HCT116 (cell line): ENCODE results near the gene OR5B21. TPM values are rescaled to one million over a fixed set of nuclear protein-coding genes. Genes with fewer than 3 reads are reported as not detected.

Experiments used
- ATAC-seq: fragments of 200-7000 bp; cut with Tn5 transposase; 2 replicates; pipeline ENCODE4 v1.9.1; 2020; ENCODE audit warnings: mild to moderate bottlenecking, moderate library complexity
- BruUV-seq: library from RNA; stranded (reverse); fragments of 400-500 nt; replicated peaks from 2 replicates; lab custom pipeline; 2021; lab: Mats Ljungman, UMichigan
- CTCF ChIA-PET: fragments of 300-600 bp; sonication (Branson Sonifier 250); formaldehyde crosslinking; loops from one replicate; lab custom pipeline; 2021; ENCODE audit warnings: antibody characterized with exemption; lab: Charles Lee
- POLR2A ChIA-PET: fragments of 300-600, 350-600 bp; sonication (Branson Sonifier 250); formaldehyde crosslinking; loops from one replicate; lab custom pipeline; 2021; ENCODE audit warnings: antibody characterized with exemption; lab: Charles Lee
- RAD21 ChIA-PET, 2 experiments: fragments of 300-600 bp; sonication (Branson Sonifier 250); formaldehyde crosslinking; loops; one replicate each; lab custom pipeline; 2023; ENCODE audit warnings: low total read pairs in 2 of 2; ENCODE audit not compliant: uncharacterized antibody in 2 of 2, unreplicated experiment in 2 of 2, low non-redundant PET in 1 of 2; lab: Charles Lee
- DNase-seq: peaks from one replicate; pipeline ENCODE4 v3.0.0-alpha.2; 2010; ENCODE audit warnings: low read depth, low spot score
- H2AFZ ChIP-seq: fragments of 200-600 bp; shearing (Covaris generic), sonication (generic); 2 replicates; pipeline ENCODE4 v1.6.1; 2017; ENCODE audit warnings: low read depth, mixed run types, mixed read lengths, antibody characterized with exemption, low read length; ENCODE audit not compliant: poor library complexity, severe bottlenecking
- H3K27ac ChIP-seq: 2 replicates; pipeline ENCODE4 v1.5.1; 2012; ENCODE audit warnings: low read depth, low read length
- H3K27me3 ChIP-seq: fragments of 200-600 bp; sonication (generic); 2 replicates; pipeline ENCODE4 v1.6.1; 2016; ENCODE audit warnings: mixed run types, low read length, mixed read lengths; ENCODE audit not compliant: insufficient read depth
- H3K36me3 ChIP-seq, 2 experiments: fragments of 200-500 bp in 1 of 2; fragments of 200-600 bp in 1 of 2; sonication (Bioruptor generic) in 1 of 2; sonication (generic) in 1 of 2; 2 replicates each; pipeline versions ENCODE4 v1.5.1 to v1.6.1; 2014 to 2016; ENCODE audit warnings: low read length in 2 of 2, inconsistent platforms in 1 of 2, mixed read lengths in 1 of 2, mixed run types in 1 of 2; ENCODE audit not compliant: insufficient read depth in 2 of 2, control insufficient read depth in 1 of 2
- H3K4me1 ChIP-seq, 2 experiments: fragments of 200-600 bp in 1 of 2; sonication (generic) in 1 of 2; 2 replicates each; pipeline versions ENCODE4 v1.5.1 to v1.6.1; 2012 to 2017; ENCODE audit warnings: low read length in 2 of 2, inconsistent platforms in 1 of 2, mild to moderate bottlenecking in 1 of 2, mixed read lengths in 1 of 2, mixed run types in 1 of 2, moderate library complexity in 1 of 2; ENCODE audit not compliant: insufficient read depth in 2 of 2, control insufficient read depth in 1 of 2
- H3K4me2 ChIP-seq: fragments of 200-600 bp; sonication (generic); 2 replicates; pipeline ENCODE4 v1.6.1; 2017; ENCODE audit warnings: mixed run types, low read length, mixed read lengths
- H3K4me3 ChIP-seq, 2 experiments: fragments of 200-600 bp in 1 of 2; sonication (generic) in 1 of 2; replicated peaks in 1 of 2; 2 replicates each; pipeline ENCODE4 v1.5.1; 2011 to 2016; ENCODE audit warnings: low read length in 2 of 2, control low read depth in 1 of 2, low read depth in 1 of 2, mild to moderate bottlenecking in 1 of 2, mixed read lengths in 1 of 2, mixed run types in 1 of 2
- H3K79me2 ChIP-seq: fragments of 200-600 bp; sonication (generic); 2 replicates; pipeline ENCODE4 v1.6.1; 2017; ENCODE audit warnings: mild to moderate bottlenecking, mixed run types, low read length, moderate library complexity, mixed read lengths; ENCODE audit not compliant: insufficient read depth
- H3K9ac ChIP-seq: fragments of 200-600 bp; sonication (generic); 2 replicates; pipeline ENCODE4 v1.6.1; 2016; ENCODE audit warnings: low read length, mixed read lengths
- H3K9me2 ChIP-seq: fragments of 200-600 bp; sonication (generic), shearing (Covaris generic); 2 replicates; pipeline ENCODE4 v1.6.1; 2017; ENCODE audit warnings: mixed run types, mild to moderate bottlenecking, moderate library complexity; ENCODE audit not compliant: insufficient read depth
- H3K9me3 ChIP-seq, 2 experiments: fragments of 200-500 bp in 1 of 2; fragments of 200-600 bp in 1 of 2; sonication (Bioruptor generic) in 1 of 2; sonication (generic) in 1 of 2; 2 replicates each; pipeline ENCODE4 v1.6.1; 2014 to 2017; ENCODE audit warnings: low read length in 2 of 2, mixed read lengths in 2 of 2, inconsistent platforms in 1 of 2, low read depth in 1 of 2, mild to moderate bottlenecking in 1 of 2, mixed run types in 1 of 2, moderate library complexity in 1 of 2; ENCODE audit not compliant: control insufficient read depth in 1 of 2, insufficient read depth in 1 of 2
- H4K20me1 ChIP-seq: fragments of 200-600 bp; sonication (generic), shearing (Covaris generic); 2 replicates; pipeline ENCODE4 v1.6.1; 2017; ENCODE audit warnings: mixed run types, mild to moderate bottlenecking, moderate library complexity; ENCODE audit not compliant: insufficient read depth
- CBX3 ChIP-seq: IDR thresholded peaks from 2 replicates; pipeline ENCODE4 v1.6.1; 2012; ENCODE audit warnings: low read depth
- CEBPB ChIP-seq: IDR thresholded peaks from 2 replicates; pipeline ENCODE4 v1.6.1; 2012; ENCODE audit warnings: low read depth
- EGR1 ChIP-seq: IDR thresholded peaks from 2 replicates; pipeline ENCODE4 v1.6.1; 2012; ENCODE audit warnings: low read depth
- ELF1 ChIP-seq: IDR thresholded peaks from 2 replicates; pipeline ENCODE4 v1.6.1; 2012; ENCODE audit warnings: low read depth, borderline replicate concordance
- EZH2 ChIP-seq: fragments of 200-600 bp; sonication (generic); IDR thresholded peaks from 2 replicates; pipeline ENCODE4 v1.6.1; 2017; ENCODE audit warnings: antibody characterized with exemption, mixed run types
- EZH2phosphoT487 ChIP-seq: fragments of 200-600 bp; IDR thresholded peaks from 2 replicates; pipeline ENCODE4 v1.6.1; 2018; ENCODE audit warnings: antibody characterized with exemption, borderline replicate concordance
- FOSL1 ChIP-seq: IDR thresholded peaks from 2 replicates; pipeline ENCODE4 v1.6.1; 2012; ENCODE audit warnings: low read depth
- POLR2A ChIP-seq: IDR thresholded peaks from 2 replicates; pipeline ENCODE4 v1.7.0; 2011; ENCODE audit warnings: borderline replicate concordance; ENCODE audit not compliant: insufficient read depth, insufficient read length; ENCODE audit errors: extremely low read depth
- POLR2AphosphoS5 ChIP-seq: IDR thresholded peaks from 2 replicates; pipeline ENCODE4 v1.6.1; 2011; ENCODE audit warnings: mild to moderate bottlenecking, low read depth, low read length, moderate library complexity
- RAD21 ChIP-seq: IDR thresholded peaks from 2 replicates; pipeline ENCODE4 v1.6.1; 2012; ENCODE audit warnings: low read depth, mild to moderate bottlenecking
- SIN3A ChIP-seq: IDR thresholded peaks from 2 replicates; pipeline ENCODE4 v1.6.1; 2012; ENCODE audit warnings: low read depth
- SP1 ChIP-seq: IDR thresholded peaks from 2 replicates; pipeline ENCODE4 v1.6.1; 2012; ENCODE audit warnings: low read depth
- SRF ChIP-seq: IDR thresholded peaks from 2 replicates; pipeline ENCODE4 v1.6.1; 2012; ENCODE audit warnings: low read depth
- TCF7L2 ChIP-seq: IDR thresholded peaks from 2 replicates; pipeline ENCODE4 v1.7.0; 2011; ENCODE audit warnings: borderline replicate concordance, inconsistent platforms; ENCODE audit not compliant: insufficient read depth, insufficient read length; ENCODE audit errors: extremely low read depth
- YY1 ChIP-seq: IDR thresholded peaks from 2 replicates; pipeline ENCODE4 v1.6.1; 2011; ENCODE audit warnings: low read length, low read depth, moderate library complexity, mild to moderate bottlenecking; ENCODE audit not compliant: insufficient replicate concordance; ENCODE audit errors: extremely low read depth
- ZFX ChIP-seq: fragments of 450-650 bp; IDR thresholded peaks from 2 replicates; pipeline ENCODE4 v1.6.1; 2017
- intact Hi-C: fragments of 100-400 bp; cut with micrococcal nuclease; formaldehyde crosslinking; loops from 2 replicates; pipeline ENCODE4 v1.10.0; 2022
- total RNA-seq: library from RNA; stranded (reverse); gene quantifications from one replicate; pipeline ENCODE4 v1.2.1, GENCODE V29; 2021; ENCODE audit not compliant: unreplicated experiment
- TF ChIP-seq, protein P1 (sequence below): IDR thresholded peaks from 2 replicates; pipeline ENCODE4 v1.6.1; 2011; ENCODE audit warnings: mild to moderate bottlenecking, low read length, moderate library complexity; ENCODE audit not compliant: insufficient replicate concordance; ENCODE audit errors: extremely low read depth
- TF ChIP-seq, protein P2 (sequence below): IDR thresholded peaks from 2 replicates; pipeline ENCODE4 v1.6.1; 2012
- TF ChIP-seq, protein P3 (sequence below), 3 experiments: fragments of 200-600 bp in 1 of 3; sonication (generic) in 1 of 3; IDR thresholded peaks in 2 of 3; conservative IDR thresholded peaks in 1 of 3; 2 replicates each; pipeline ENCODE4 v1.5.1; 2012 to 2017; ENCODE audit warnings: low read depth in 2 of 3, low read length in 2 of 3, antibody characterized with exemption in 1 of 3, borderline replicate concordance in 1 of 3, control low read depth in 1 of 3, mild to moderate bottlenecking in 1 of 3, mixed read lengths in 1 of 3, mixed run types in 1 of 3, moderate library complexity in 1 of 3; ENCODE audit not compliant: insufficient read depth in 1 of 3

Gene OR5B21
- total RNA-seq, 1 experiment from 2014 or later: not detected

DNA sequence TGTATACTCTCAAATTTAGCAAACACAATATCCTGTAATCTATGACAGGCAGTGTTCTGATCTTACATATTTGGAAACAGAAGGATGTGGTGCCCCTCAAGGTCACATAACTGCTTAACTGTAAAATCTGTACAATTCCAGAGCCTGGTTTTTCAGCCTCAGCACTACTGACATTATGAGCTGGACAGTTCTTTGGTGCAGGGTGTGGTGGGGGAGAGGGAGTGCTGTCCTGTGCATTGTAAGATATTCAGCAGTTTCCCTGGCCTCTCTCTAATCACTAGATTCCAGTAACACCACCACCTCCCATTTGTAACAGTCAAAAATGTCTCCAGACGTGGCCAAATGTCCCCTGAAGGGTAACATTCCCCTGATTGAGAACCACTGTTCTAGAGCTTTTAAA, 1.8 kb upstream of the OR5B21 start:
- intact Hi-C loops: loop anchor here (5.0 to 10.0 kb wide), 5 partner anchors 445 to 1052 kb away; partner anchors contain the start of gene SELENOH
- Histone ChIP-seq H2AFZ (no peak overlapping the region), H3K79me2 (no peaks in the 10 kb centered on the region), H3K4me1 (no peaks in the 10 kb centered on the region), H3K4me2 (no peak overlapping the region), H3K27ac (no peak overlapping the region), H3K9me2 (no peaks in the 10 kb centered on the region), H3K27me3 (no peaks in the 10 kb centered on the region), H3K36me3 (no peaks in the 10 kb centered on the region)
- ATAC-seq: no peak
- no peak for DNase-seq
- CTCF ChIA-PET: no interaction called here
- RAD21 ChIA-PET: no interaction called here
- TF ChIP-seq EZH2 (no peak), EZH2phosphoT487 (no peak), ELF1 (no peak), ZFX (no peak), POLR2A (no peak), CBX3 (no peak), FOSL1 (no peak), EGR1 (no peak), SRF (no peak), RAD21 (no peak), TCF7L2 (no peak), POLR2AphosphoS5 (no peak), YY1 (no peak), CEBPB (no peak), SP1 (no peak), SIN3A (no peak)
- TF ChIP-seq, protein P1, sequence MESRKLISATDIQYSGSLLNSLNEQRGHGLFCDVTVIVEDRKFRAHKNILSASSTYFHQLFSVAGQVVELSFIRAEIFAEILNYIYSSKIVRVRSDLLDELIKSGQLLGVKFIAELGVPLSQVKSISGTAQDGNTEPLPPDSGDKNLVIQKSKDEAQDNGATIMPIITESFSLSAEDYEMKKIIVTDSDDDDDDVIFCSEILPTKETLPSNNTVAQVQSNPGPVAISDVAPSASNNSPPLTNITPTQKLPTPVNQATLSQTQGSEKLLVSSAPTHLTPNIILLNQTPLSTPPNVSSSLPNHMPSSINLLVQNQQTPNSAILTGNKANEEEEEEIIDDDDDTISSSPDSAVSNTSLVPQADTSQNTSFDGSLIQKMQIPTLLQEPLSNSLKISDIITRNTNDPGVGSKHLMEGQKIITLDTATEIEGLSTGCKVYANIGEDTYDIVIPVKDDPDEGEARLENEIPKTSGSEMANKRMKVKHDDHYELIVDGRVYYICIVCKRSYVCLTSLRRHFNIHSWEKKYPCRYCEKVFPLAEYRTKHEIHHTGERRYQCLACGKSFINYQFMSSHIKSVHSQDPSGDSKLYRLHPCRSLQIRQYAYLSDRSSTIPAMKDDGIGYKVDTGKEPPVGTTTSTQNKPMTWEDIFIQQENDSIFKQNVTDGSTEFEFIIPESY: no peak
- TF ChIP-seq, protein P2, sequence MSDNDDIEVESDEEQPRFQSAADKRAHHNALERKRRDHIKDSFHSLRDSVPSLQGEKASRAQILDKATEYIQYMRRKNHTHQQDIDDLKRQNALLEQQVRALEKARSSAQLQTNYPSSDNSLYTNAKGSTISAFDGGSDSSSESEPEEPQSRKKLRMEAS: no peak
- TF ChIP-seq, protein P3, sequence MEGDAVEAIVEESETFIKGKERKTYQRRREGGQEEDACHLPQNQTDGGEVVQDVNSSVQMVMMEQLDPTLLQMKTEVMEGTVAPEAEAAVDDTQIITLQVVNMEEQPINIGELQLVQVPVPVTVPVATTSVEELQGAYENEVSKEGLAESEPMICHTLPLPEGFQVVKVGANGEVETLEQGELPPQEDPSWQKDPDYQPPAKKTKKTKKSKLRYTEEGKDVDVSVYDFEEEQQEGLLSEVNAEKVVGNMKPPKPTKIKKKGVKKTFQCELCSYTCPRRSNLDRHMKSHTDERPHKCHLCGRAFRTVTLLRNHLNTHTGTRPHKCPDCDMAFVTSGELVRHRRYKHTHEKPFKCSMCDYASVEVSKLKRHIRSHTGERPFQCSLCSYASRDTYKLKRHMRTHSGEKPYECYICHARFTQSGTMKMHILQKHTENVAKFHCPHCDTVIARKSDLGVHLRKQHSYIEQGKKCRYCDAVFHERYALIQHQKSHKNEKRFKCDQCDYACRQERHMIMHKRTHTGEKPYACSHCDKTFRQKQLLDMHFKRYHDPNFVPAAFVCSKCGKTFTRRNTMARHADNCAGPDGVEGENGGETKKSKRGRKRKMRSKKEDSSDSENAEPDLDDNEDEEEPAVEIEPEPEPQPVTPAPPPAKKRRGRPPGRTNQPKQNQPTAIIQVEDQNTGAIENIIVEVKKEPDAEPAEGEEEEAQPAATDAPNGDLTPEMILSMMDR (IDR thresholded peaks at IDR 0.05 in 2 of 3, conservative IDR thresholded peaks at IDR 0.05 in 1 of 3; ENCODE audit: borderline replicate concordance in 1 of 3, insufficient read depth in 1 of 3, low read depth in 2 of 3, low read length in 2 of 3): no peak
- TF ChIP-seq, all 23 proteins: peak for 0
- Histone ChIP-seq H4K20me1 (no peaks in the 10 kb centered on the region), H3K9me3 (no peaks in the 10 kb centered on the region), H3K9ac (no peak overlapping the region), H3K4me3 (no peak overlapping the region)
- POLR2A ChIA-PET: no interaction called here
- BruUV-seq: no TSS peak
